IPS-20b (cell line): ENCODE measurements around the gene TMEM271.
A peak's percentile ranks its signal among the peaks of the same experiment; 100 is the strongest.

Source experiments
- H3K27ac ChIP-seq: one replicate; pipeline ENCODE4 v1.5.1; 2013; ENCODE audit warnings: low read length
- H3K27me3 ChIP-seq: 2 replicates; pipeline ENCODE4 v1.6.1; 2013; ENCODE audit warnings: mild to moderate bottlenecking, low read length, inconsistent platforms; ENCODE audit not compliant: insufficient read depth
- H3K36me3 ChIP-seq: 2 replicates; pipeline ENCODE4 v1.6.1; 2013; ENCODE audit warnings: low read depth, mild to moderate bottlenecking, inconsistent platforms, low read length, moderate library complexity; ENCODE audit not compliant: insufficient read depth
- H3K4me1 ChIP-seq: 2 replicates; pipeline ENCODE4 v1.6.1; 2013; ENCODE audit warnings: mild to moderate bottlenecking, control low read depth, inconsistent platforms, low read length, moderate library complexity; ENCODE audit not compliant: insufficient read depth
- H3K4me3 ChIP-seq: 2 replicates; pipeline ENCODE4 v1.5.1; 2013; ENCODE audit warnings: mild to moderate bottlenecking, low read length, inconsistent platforms
- H3K9ac ChIP-seq: 2 replicates; pipeline ENCODE4 v1.6.1; 2013; ENCODE audit warnings: low read depth, mild to moderate bottlenecking, inconsistent platforms, low read length, moderate library complexity
- H3K9me3 ChIP-seq: 2 replicates; pipeline ENCODE4 v1.6.1; 2013; ENCODE audit warnings: mild to moderate bottlenecking, low read depth, low read length, inconsistent platforms; ENCODE audit not compliant: insufficient read depth

Gene TMEM271

GRCh38 chr4:588351-588849, 12.3 kb upstream of the TMEM271 start:
- no peak overlapping the region for H3K27ac ChIP-seq
- no peaks in the 10 kb centered on the region; the same call in 1 of the 2 replicates for H3K27me3 ChIP-seq

GRCh38 chr4:587671-588350, 11.7 kb upstream of the TMEM271 start:
- no peaks in the 10 kb centered on the region; the same call in 1 of the 2 replicates for H3K27me3 ChIP-seq
- H3K4me1 ChIP-seq, result no peaks in the 10 kb centered on the region
- no peak overlapping the region for H3K27ac ChIP-seq
- H3K4me3 ChIP-seq, result no peak overlapping the region
- no peak overlapping the region for H3K9ac ChIP-seq
- H3K36me3 ChIP-seq, result no peaks in the 10 kb centered on the region
- H3K9me3 ChIP-seq, result peaks cover 3% of the 10 kb centered on the region; the same call in 1 of the 2 replicates

More at GRCh38 chr4:588351-588849, 12.3 kb upstream of the TMEM271 start:
- Histone ChIP-seq H3K36me3 (no peaks in the 10 kb centered on the region), H3K9ac (no peak overlapping the region), H3K4me3 (no peak overlapping the region), H3K4me1 (no peaks in the 10 kb centered on the region), H3K9me3 (peaks cover 3% of the 10 kb centered on the region; the same call in 1 of the 2 replicates)

- Histone ChIP-seq H3K27ac (no peak overlapping the region), H3K36me3 (no peaks in the 10 kb centered on the region), H3K4me3 (no peak overlapping the region), H3K27me3 (peaks cover 38% of the 10 kb centered on the region), H3K4me1 (no peaks in the 10 kb centered on the region), H3K9ac (no peak overlapping the region), H3K9me3 (peaks cover 4% of the 10 kb centered on the region; the same call in 1 of the 2 replicates)
Observed at GRCh38 chr4:583820-584219, 7.7 kb upstream of the TMEM271 start.

- peaks cover 7% of the 10 kb centered on the region; the same call in 1 of the 2 replicates for H3K9me3 ChIP-seq
- peaks cover 58% of the 10 kb centered on the region for H3K27me3 ChIP-seq
- H3K9ac ChIP-seq, result no peak overlapping the region
- H3K27ac ChIP-seq, result no peak overlapping the region
- H3K36me3 ChIP-seq, result no peaks in the 10 kb centered on the region
- H3K4me1 ChIP-seq, result peaks cover 4% of the 10 kb centered on the region
- H3K4me3 ChIP-seq, result no peak overlapping the region
Observed at GRCh38 chr4:581753-582361, 5.8 kb upstream of the TMEM271 start.

- no peak overlapping the region for H3K4me3 ChIP-seq
- peaks cover 63% of the 10 kb centered on the region for H3K27me3 ChIP-seq
- H3K4me1 ChIP-seq, result peaks cover 4% of the 10 kb centered on the region
- peaks cover 7% of the 10 kb centered on the region; the same call in 1 of the 2 replicates for H3K9me3 ChIP-seq
- H3K9ac ChIP-seq, result no peak overlapping the region
- no peak overlapping the region for H3K27ac ChIP-seq
- H3K36me3 ChIP-seq, result no peaks in the 10 kb centered on the region
Observed at GRCh38 chr4:581181-581580, 5.1 kb upstream of the TMEM271 start.

- peaks cover 7% of the 10 kb centered on the region; the same call in 1 of the 2 replicates for H3K9me3 ChIP-seq
- no peaks in the 10 kb centered on the region for H3K36me3 ChIP-seq
- peaks cover 75% of the 10 kb centered on the region for H3K27me3 ChIP-seq
- no peak overlapping the region for H3K9ac ChIP-seq
- H3K4me1 ChIP-seq, result peaks cover 4% of the 10 kb centered on the region
- H3K4me3 ChIP-seq, result no peak overlapping the region
- H3K27ac ChIP-seq, result no peak overlapping the region
Observed at GRCh38 chr4:579543-580175, 3.6 kb upstream of the TMEM271 start.

GRCh38 chr4:578451-579443, 2.7 kb upstream of the TMEM271 start:
- Histone ChIP-seq H3K36me3 (no peaks in the 10 kb centered on the region), H3K9ac (no peak overlapping the region), H3K4me1 (peaks cover 4% of the 10 kb centered on the region), H3K9me3 (peaks cover 4% of the 10 kb centered on the region; the same call in 1 of the 2 replicates), H3K4me3 (peak overlapping the region; percentile 61; the same call in 1 of the 2 replicates), H3K27ac (no peak overlapping the region), H3K27me3 (peaks cover 84% of the 10 kb centered on the region)

GRCh38 chr4:577499-578450, 1.7 kb upstream of the TMEM271 start:
- peaks cover 4% of the 10 kb centered on the region for H3K4me1 ChIP-seq
- H3K27me3 ChIP-seq, result peaks cover 94% of the 10 kb centered on the region
- no peak overlapping the region for H3K27ac ChIP-seq
- no peaks in the 10 kb centered on the region for H3K36me3 ChIP-seq
- peak overlapping the region; percentile 61 for H3K4me3 ChIP-seq
- peaks cover 4% of the 10 kb centered on the region; the same call in 1 of the 2 replicates for H3K9me3 ChIP-seq
- no peak overlapping the region for H3K9ac ChIP-seq

GRCh38 chr4:576991-577498, 950 bp upstream of the TMEM271 start:
- Histone ChIP-seq H3K4me1 (peaks cover 4% of the 10 kb centered on the region), H3K36me3 (no peaks in the 10 kb centered on the region), H3K9ac (no peak overlapping the region), H3K27me3 (peaks cover 95% of the 10 kb centered on the region), H3K27ac (no peak overlapping the region), H3K4me3 (peak overlapping the region; percentile 61; the same call in 1 of the 2 replicates), H3K9me3 (peaks cover 4% of the 10 kb centered on the region; the same call in 1 of the 2 replicates)
